Measurements from ENCODE around the gene SLC27A2. TPM values are rescaled to one million over a fixed set of nuclear protein-coding genes. Genes with fewer than 3 reads are reported as not detected.

Gene SLC27A2
- total RNA-seq, 4 donors from 2014 or later, result 0.44 to 10.9 (median 1.7) TPM

- TF ChIP-seq CTCF (IDR thresholded peaks at IDR 0.05; ENCODE audit: low read depth), result no peak
These were observed 93.9 kb downstream of the SLC27A2 start for GRCh38 chr15:50275908-50276307.

DNA sequence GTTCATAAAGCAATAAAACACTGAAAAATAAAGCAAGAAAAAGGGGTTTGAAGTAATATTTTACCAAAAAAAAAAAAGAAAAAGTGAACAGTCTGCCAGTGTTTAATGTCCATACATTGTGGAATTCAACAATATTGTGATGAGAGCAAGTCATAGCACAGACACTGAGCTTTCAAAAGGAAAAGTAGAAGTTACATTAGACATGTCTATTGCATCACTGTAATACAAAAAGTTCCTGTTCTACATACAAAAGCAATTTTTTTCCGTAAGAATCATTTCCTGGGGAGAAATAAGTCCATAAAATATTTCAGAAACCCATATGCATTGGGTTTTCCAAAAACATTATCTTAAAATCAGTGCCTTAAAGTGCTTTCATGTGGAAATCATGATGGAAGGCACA lies 95.4 kb downstream of the SLC27A2 start:
- no peak for TF ChIP-seq CTCF (IDR thresholded peaks at IDR 0.05; ENCODE audit: low read depth)

- TF ChIP-seq CTCF (IDR thresholded peaks at IDR 0.05; ENCODE audit: low read depth), result no peak
These were observed 96.5 kb downstream of the SLC27A2 start for GRCh38 chr15:50278496-50278895.

GRCh38 chr15:50280271-50280670 lies 98.3 kb downstream of the SLC27A2 start:
- no peak for TF ChIP-seq CTCF (IDR thresholded peaks at IDR 0.05; ENCODE audit: low read depth)

DNA sequence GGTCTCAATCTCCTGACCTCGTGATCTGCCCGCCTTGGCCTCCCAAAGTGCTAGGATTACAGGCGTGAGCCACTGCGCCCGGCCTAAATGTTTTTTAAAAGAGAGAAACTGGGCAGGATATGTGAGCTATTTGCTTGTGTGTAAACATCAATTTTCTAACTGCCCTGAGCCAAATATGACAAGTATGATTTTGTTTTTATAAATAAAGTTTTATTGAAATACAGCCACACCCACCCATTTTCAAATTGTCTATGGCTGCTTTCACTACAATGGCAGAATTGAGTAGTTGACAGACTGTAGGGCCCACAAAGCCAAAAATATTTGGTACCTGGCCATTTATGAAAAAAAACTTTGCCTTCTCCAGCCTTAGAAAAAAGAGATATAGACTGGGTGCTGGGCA lies 99.4 kb downstream of the SLC27A2 start:
- no peak for TF ChIP-seq CTCF (IDR thresholded peaks at IDR 0.05; ENCODE audit: low read depth)

Small RNA genes within 50 kb of the gene (small RNA-seq; reads per million reads assigned to genes)
- gene RF00019, result 0.49 reads per million

Other genes starting within 250 kb of the SLC27A2 start
- 10 to 100 TPM; 39.9 to 75.3 (median 65.9) TPM for gene ATP8B4, start 63.0 kb upstream of the SLC27A2 start, total RNA-seq
- gene HDC, start 83.5 kb downstream of the SLC27A2 start, total RNA-seq, result 1 to 10 TPM in 3 of 4 donors, not detected in 1; 1.4 to 8.8 (median 3.3) TPM
- gene GABPB1, start 173.0 kb downstream of the SLC27A2 start, total RNA-seq, result 10 to 100 TPM; 14.3 to 20.9 (median 17.4) TPM
- gene USP8, start 242.2 kb downstream of the SLC27A2 start, total RNA-seq, result 10 to 100 TPM; 45.2 to 65.2 (median 50.9) TPM

All from subcutaneous adipose tissue (tissue), 4 donors.